ENCODE measurements around the gene FIGN. TPM values are rescaled to one million over a fixed set of nuclear protein-coding genes. Genes with fewer than 3 reads are reported as not detected.

The FIGN gene
- total and polyA plus RNA-seq, 2 of the 13 experiments (the other 11 are each of a cell fraction or from before 2014, with no cell fraction given): 6.6 to 6.7 TPM

GRCh38 chr2:163735685-163736432, at the start of gene FIGN (continued):
- TF ChIP-seq GPBP1L1 (CRISPR knock-in tag; IDR thresholded peaks at IDR 0.05) (no peak), FOXC1 (CRISPR knock-in tag; IDR thresholded peaks at IDR 0.05; ENCODE audit: borderline replicate concordance) (no peak), DPF2 (CRISPR knock-in tag; IDR thresholded peaks at IDR 0.05; ENCODE audit: borderline replicate concordance, low read depth) (no peak), ZNF460 (CRISPR knock-in tag; IDR thresholded peaks at IDR 0.05; ENCODE audit: borderline replicate concordance) (no peak; the same call in 1 of the 2 replicates), ZNF672 (CRISPR knock-in tag; IDR thresholded peaks at IDR 0.05) (no peak), RBM39 (IDR thresholded peaks at IDR 0.05; ENCODE audit: low read depth, low read length, poor library complexity, severe bottlenecking) (peak; percentile 44), NR0B2 (CRISPR knock-in tag; IDR thresholded peaks at IDR 0.05) (no peak; the same call in 1 of the 2 replicates), PAF1 (CRISPR knock-in tag; IDR thresholded peaks at IDR 0.05) (no peak), RELA (CRISPR knock-in tag; IDR thresholded peaks at IDR 0.05) (no peak), NCOA1 (CRISPR knock-in tag; IDR thresholded peaks at IDR 0.05) (no peak), ZMAT3 (CRISPR knock-in tag; conservative IDR thresholded peaks at IDR 0.05) (peak; percentile 72; the same call in 1 of the 2 replicates), AKAP8 (CRISPR knock-in tag; IDR thresholded peaks at IDR 0.05) (no peak), ZNF563 (CRISPR knock-in tag; IDR thresholded peaks at IDR 0.05) (no peak), GPN1 (CRISPR knock-in tag; IDR thresholded peaks at IDR 0.05; ENCODE audit: borderline replicate concordance) (no peak), ZNF251 (CRISPR knock-in tag; IDR thresholded peaks at IDR 0.05) (no peak), SIX4 (CRISPR knock-in tag; IDR thresholded peaks at IDR 0.05) (peak; percentile 60; the same call in 1 of the 2 replicates), ZBTB37 (CRISPR knock-in tag; IDR thresholded peaks at IDR 0.05) (no peak), TRIM22 (IDR thresholded peaks at IDR 0.05) (no peak), CENPT (CRISPR knock-in tag; IDR thresholded peaks at IDR 0.05; ENCODE audit: low read depth) (no peak; the same call in 1 of the 2 replicates), PRMT3 (CRISPR knock-in tag; IDR thresholded peaks at IDR 0.05; ENCODE audit: borderline replicate concordance, low read depth) (0 out of 2 replicates have a peak, but pooled peaks have one; percentile 76), ZNF616 (CRISPR knock-in tag; IDR thresholded peaks at IDR 0.05; ENCODE audit: low read depth) (no peak), ZFYVE20 (CRISPR knock-in tag; IDR thresholded peaks at IDR 0.05; ENCODE audit: borderline replicate concordance, low read depth) (no peak), ZBTB42 (CRISPR knock-in tag; IDR thresholded peaks at IDR 0.05) (no peak), ZNF670 (CRISPR knock-in tag; IDR thresholded peaks at IDR 0.05; ENCODE audit: borderline replicate concordance) (no peak)

All from HepG2 (cell line).